ENCODE data around the gene TCF25. TPM values are rescaled to one million over a fixed set of nuclear protein-coding genes. Genes with fewer than 3 reads are reported as not detected.
"Not testable (repeated sequence)": the region's sequence is repeated elsewhere in the genome, so short reads cannot be mapped to it uniquely, and the experiment has no call there.

The TCF25 gene
- total RNA-seq, 1 experiment from 2014 or later, result 298 TPM

GRCh38 chr16:89931964-89932363 lies 58.6 kb downstream of the TCF25 start:
- H3K27ac ChIP-seq, result no peak overlapping the region
- no TSS peak for BruUV-seq (replicated peaks)

DNA sequence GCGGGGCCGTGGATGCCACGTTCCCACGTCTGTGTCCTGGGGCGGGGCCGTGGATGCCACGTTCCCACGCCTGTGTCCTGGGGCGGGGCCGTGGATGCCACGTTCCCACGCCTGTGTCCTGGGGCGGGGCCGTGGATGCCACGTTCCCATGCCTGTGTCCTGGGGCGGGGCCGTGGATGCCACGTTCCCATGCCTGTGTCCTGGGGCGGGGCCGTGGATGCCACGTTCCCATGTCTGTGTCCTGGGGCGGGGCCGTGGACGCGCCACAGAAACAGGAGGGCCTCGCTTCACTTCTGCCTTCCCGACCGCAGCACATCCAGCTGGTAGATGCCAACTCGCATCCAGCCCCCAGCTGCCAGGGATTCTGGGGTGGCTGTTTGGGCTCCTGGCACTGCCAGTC lies 60.6 kb downstream of the TCF25 start:
- H3K4me3 ChIP-seq; H3K9me3 ChIP-seq (ENCODE audit: insufficient read depth, low read depth); H3K4me2 ChIP-seq; BruUV-seq (replicated peaks); H2AFZ ChIP-seq; H4K20me1 ChIP-seq (ENCODE audit: insufficient read depth); H3K27ac ChIP-seq; H3K79me2 ChIP-seq (ENCODE audit: low read depth); H3K27me3 ChIP-seq (ENCODE audit: insufficient read depth, low read depth); intact Hi-C loops (cut with micrococcal nuclease; ENCODE audit: unreplicated experiment); DNase-seq; H3F3A ChIP-seq (ENCODE audit: insufficient read depth, low read depth); H3K9me2 ChIP-seq (ENCODE audit: insufficient read depth); H3K36me3 ChIP-seq (ENCODE audit: low read depth); H3K4me1 ChIP-seq (replicated peaks; ENCODE audit: insufficient read depth); POLR2A ChIA-PET (ENCODE audit: unreplicated experiment): not testable (repeated sequence)
- CTCF ChIA-PET, result interaction anchor here (0.6 kb wide), 1 partner anchor 9 kb away, joined by 4 read pairs; no protein-coding TSS in a partner anchor

More at GRCh38 chr16:89931964-89932363, 58.6 kb downstream of the TCF25 start:
- Histone ChIP-seq H3F3A (ENCODE audit: insufficient read depth, low read depth) (no peaks in the 10 kb centered on the region), H3K4me3 (no peak overlapping the region), H3K9me3 (ENCODE audit: insufficient read depth, low read depth) (no peaks in the 10 kb centered on the region), H3K36me3 (ENCODE audit: low read depth) (no peaks in the 10 kb centered on the region), H3K27me3 (ENCODE audit: insufficient read depth, low read depth) (no peaks in the 10 kb centered on the region), H3K4me2 (no peak overlapping the region), H2AFZ (no peak overlapping the region), H3K9me2 (ENCODE audit: insufficient read depth) (no peaks in the 10 kb centered on the region), H3K4me1 (replicated peaks; ENCODE audit: insufficient read depth) (no peaks in the 10 kb centered on the region), H4K20me1 (ENCODE audit: insufficient read depth) (peaks cover 3% of the 10 kb centered on the region; the same call in 1 of the 2 replicates), H3K79me2 (ENCODE audit: low read depth) (no peaks in the 10 kb centered on the region)
- DNase-seq, result no peak
- ChIA-PET POLR2A (ENCODE audit: unreplicated experiment) (no interaction called here), CTCF (no interaction called here)
- no peak for TF ChIP-seq EZH2 (IDR thresholded peaks at IDR 0.05; ENCODE audit: low read depth)
- intact Hi-C loops (cut with micrococcal nuclease; ENCODE audit: unreplicated experiment), result no loop called here

DNA sequence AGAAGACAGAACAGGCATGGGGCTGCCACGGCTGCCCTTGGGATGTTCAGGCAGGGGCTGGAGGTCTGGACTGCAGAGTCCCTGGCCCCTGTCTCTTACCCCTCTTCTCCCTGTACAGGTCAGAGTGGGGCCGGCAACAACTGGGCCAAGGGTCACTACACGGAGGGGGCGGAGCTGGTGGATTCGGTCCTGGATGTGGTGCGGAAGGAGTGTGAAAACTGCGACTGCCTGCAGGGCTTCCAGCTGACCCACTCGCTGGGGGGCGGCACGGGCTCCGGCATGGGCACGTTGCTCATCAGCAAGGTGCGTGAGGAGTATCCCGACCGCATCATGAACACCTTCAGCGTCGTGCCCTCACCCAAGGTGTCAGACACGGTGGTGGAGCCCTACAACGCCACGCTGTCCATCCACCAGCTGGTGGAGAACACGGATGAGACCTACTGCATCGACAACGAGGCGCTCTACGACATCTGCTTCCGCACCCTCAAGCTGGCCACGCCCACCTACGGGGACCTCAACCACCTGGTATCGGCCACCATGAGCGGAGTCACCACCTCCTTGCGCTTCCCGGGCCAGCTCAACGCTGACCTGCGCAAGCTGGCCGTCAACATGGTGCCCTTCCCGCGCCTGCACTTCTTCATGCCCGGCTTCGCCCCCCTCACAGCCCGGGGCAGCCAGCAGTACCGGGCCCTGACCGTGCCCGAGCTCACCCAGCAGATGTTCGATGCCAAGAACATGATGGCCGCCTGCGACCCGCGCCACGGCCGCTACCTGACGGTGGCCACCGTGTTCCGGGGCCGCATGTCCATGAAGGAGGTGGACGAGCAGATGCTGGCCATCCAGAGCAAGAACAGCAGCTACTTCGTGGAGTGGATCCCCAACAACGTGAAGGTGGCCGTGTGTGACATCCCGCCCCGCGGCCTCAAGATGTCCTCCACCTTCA lies 61.5 kb downstream of the TCF25 start:
- 0 out of 2 replicates have a peak, but pooled peaks cover 5% of the 10 kb centered on the region for H3K27me3 ChIP-seq (ENCODE audit: insufficient read depth, low read depth)
- H3K9me3 ChIP-seq (ENCODE audit: insufficient read depth, low read depth), result no peaks in the 10 kb centered on the region
- no peak overlapping the region for H3K27ac ChIP-seq
- no peaks in the 10 kb centered on the region for H3F3A ChIP-seq (ENCODE audit: insufficient read depth, low read depth)
- no peak overlapping the region for H3K4me3 ChIP-seq
- no peaks in the 10 kb centered on the region for H4K20me1 ChIP-seq (ENCODE audit: insufficient read depth)
- H3K9me2 ChIP-seq (ENCODE audit: insufficient read depth), result no peaks in the 10 kb centered on the region
- H3K4me1 ChIP-seq (replicated peaks; ENCODE audit: insufficient read depth), result no peaks in the 10 kb centered on the region
- ChIA-PET POLR2A (ENCODE audit: unreplicated experiment) (no interaction called here), CTCF (no interaction called here)
- no peak overlapping the region for H2AFZ ChIP-seq
- no peaks in the 10 kb centered on the region for H3K79me2 ChIP-seq (ENCODE audit: low read depth)
- intact Hi-C loops (cut with micrococcal nuclease; ENCODE audit: unreplicated experiment), result no loop called here
- DNase-seq, result no peak
- no peaks in the 10 kb centered on the region for H3K36me3 ChIP-seq (ENCODE audit: low read depth)
- no peak overlapping the region for H3K4me2 ChIP-seq
- TF ChIP-seq CTCF (conservative IDR thresholded peaks at IDR 0.05) (no peak), EZH2 (IDR thresholded peaks at IDR 0.05; ENCODE audit: low read depth) (no peak)
- BruUV-seq (replicated peaks), result no TSS peak

- H3K4me3 ChIP-seq; H3K36me3 ChIP-seq (ENCODE audit: low read depth); H3K9me3 ChIP-seq (ENCODE audit: insufficient read depth, low read depth); H4K20me1 ChIP-seq (ENCODE audit: insufficient read depth); CTCF ChIA-PET; POLR2A ChIA-PET (ENCODE audit: unreplicated experiment); H2AFZ ChIP-seq; BruUV-seq (replicated peaks); H3K27ac ChIP-seq; H3K79me2 ChIP-seq (ENCODE audit: low read depth); H3K4me2 ChIP-seq; H3K9me2 ChIP-seq (ENCODE audit: insufficient read depth); H3F3A ChIP-seq (ENCODE audit: insufficient read depth, low read depth); DNase-seq; intact Hi-C loops (cut with micrococcal nuclease; ENCODE audit: unreplicated experiment); H3K27me3 ChIP-seq (ENCODE audit: insufficient read depth, low read depth); H3K4me1 ChIP-seq (replicated peaks; ENCODE audit: insufficient read depth): not testable (repeated sequence)
Measured at GRCh38 chr16:89935620-89936019, 62.2 kb downstream of the TCF25 start.

Measured in PC-9 (cell line).